Measurements from ENCODE around the gene DNAAF5. TPM values are rescaled to one million over a fixed set of nuclear protein-coding genes. Genes with fewer than 3 reads are reported as not detected.

The DNAAF5 gene
- total RNA-seq, 1 donor from 2014 or later: 21.8 TPM

- ATAC-seq: peak; percentile 11
Observed at GRCh38 chr7:768881-769504, 42.5 kb downstream of the DNAAF5 start.

- no peak for ATAC-seq
Observed at GRCh38 chr7:770336-770735, 43.8 kb downstream of the DNAAF5 start.

GRCh38 chr7:770741-771166, 44.3 kb downstream of the DNAAF5 start:
- ATAC-seq: no peak

GRCh38 chr7:771234-772004, 44.9 kb downstream of the DNAAF5 start:
- peak; percentile 38 for ATAC-seq

GRCh38 chr7:772005-772294, 45.5 kb downstream of the DNAAF5 start:
- ATAC-seq: no peak

- ATAC-seq: no peak
Observed at GRCh38 chr7:772392-772791, 45.9 kb downstream of the DNAAF5 start.

GRCh38 chr7:772861-773621, 46.5 kb downstream of the DNAAF5 start:
- ATAC-seq: no peak

GRCh38 chr7:773622-773915, 47.1 kb downstream of the DNAAF5 start:
- ATAC-seq: no peak

- peak; percentile 75 for ATAC-seq
Observed at GRCh38 chr7:774161-775109, 47.9 kb downstream of the DNAAF5 start.

GRCh38 chr7:776381-776780, 49.9 kb downstream of the DNAAF5 start:
- ATAC-seq: no peak

GRCh38 chr7:776992-777727, 50.7 kb downstream of the DNAAF5 start:
- ATAC-seq: no peak

GRCh38 chr7:777728-778078, 51.2 kb downstream of the DNAAF5 start:
- ATAC-seq: no peak

- ATAC-seq: no peak
Observed at GRCh38 chr7:778271-778967, 51.9 kb downstream of the DNAAF5 start.

- ATAC-seq: no peak
Observed at GRCh38 chr7:778968-779451, 52.5 kb downstream of the DNAAF5 start.

- no peak for ATAC-seq
Observed at GRCh38 chr7:779480-779879, 53.0 kb downstream of the DNAAF5 start.

- ATAC-seq: no peak
Observed at GRCh38 chr7:780081-780480, 53.6 kb downstream of the DNAAF5 start.

GRCh38 chr7:780516-780915, 54.0 kb downstream of the DNAAF5 start:
- ATAC-seq: no peak

- ATAC-seq: no peak
Observed at GRCh38 chr7:781186-781849, 54.8 kb downstream of the DNAAF5 start.

- ATAC-seq: no peak
Observed at GRCh38 chr7:781936-782529, 55.5 kb downstream of the DNAAF5 start.

- no peak for ATAC-seq
Observed at GRCh38 chr7:782718-783449, 56.4 kb downstream of the DNAAF5 start.

All from esophagus mucosa (tissue), 1 donor.